Spleen (tissue), 11 donors: ENCODE measurements around the gene CLIP1. TPM values are rescaled to one million over a fixed set of nuclear protein-coding genes. Genes with fewer than 3 reads are reported as not detected.
A peak's percentile ranks its signal among the peaks of the same experiment; 100 is the strongest.

ENCODE experiments used
- DNase-seq: peaks from one replicate; pipeline ENCODE4 v3.0.0-alpha.2; 2020
- H3K27ac ChIP-seq, 8 donors: fragments of 200-600 bp; sonication (generic) in 7 of 8; 1 replicate in 4 of 8; 2 replicates in 4 of 8; pipeline versions ENCODE4 v1.5.0 to v1.8.0; 2016 to 2021; ENCODE audit warnings: inconsistent platforms in 4 of 8, mild to moderate bottlenecking in 4 of 8, moderate library complexity in 1 of 8
- H3K27me3 ChIP-seq, 7 donors: fragments of 200-600 bp; sonication (generic) in 6 of 7; replicated peaks in 1 of 7; 1 replicate in 4 of 7; 2 replicates in 3 of 7; pipeline versions ENCODE4 v1.5.0 to v1.8.0; 2016 to 2021; ENCODE audit warnings: inconsistent platforms in 3 of 7, mild to moderate bottlenecking in 1 of 7
- H3K36me3 ChIP-seq, 6 donors: fragments of 200-600 bp; sonication (generic) in 5 of 6; 1 replicate in 4 of 6; 2 replicates in 2 of 6; pipeline versions ENCODE4 v1.5.0 to v1.8.0; 2016 to 2021; ENCODE audit warnings: inconsistent platforms in 2 of 6
- H3K4me1 ChIP-seq, 6 donors: fragments of 200-600 bp; sonication (generic) in 5 of 6; 1 replicate in 3 of 6; 2 replicates in 3 of 6; pipeline versions ENCODE4 v1.5.0 to v1.8.0; 2016 to 2021; ENCODE audit warnings: inconsistent platforms in 3 of 6
- H3K4me3 ChIP-seq, 8 donors: fragments of 200-600 bp; sonication (generic) in 7 of 8; 1 replicate in 4 of 8; 2 replicates in 4 of 8; pipeline versions ENCODE4 v1.5.0 to v1.8.0; 2016 to 2021; ENCODE audit warnings: inconsistent platforms in 4 of 8, mild to moderate bottlenecking in 4 of 8, moderate library complexity in 2 of 8
- H3K9me3 ChIP-seq, 8 donors: fragments of 200-600 bp; sonication (generic) in 7 of 8; 1 replicate in 4 of 8; 2 replicates in 4 of 8; pipeline versions ENCODE4 v1.5.0 to v1.8.0; 2016 to 2021; ENCODE audit warnings: inconsistent platforms in 4 of 8
- POLR2A ChIP-seq, 3 donors: fragments of 450-650 bp; IDR thresholded peaks; one replicate each; pipeline ENCODE4 v1.5.1; 2017; ENCODE audit warnings: antibody characterized with exemption in 3 of 3, mild to moderate bottlenecking in 1 of 3
- POLR2AphosphoS5 ChIP-seq, 3 donors: sonication (generic); formaldehyde crosslinking; IDR thresholded peaks; one replicate each; pipeline ENCODE4 v1.5.1; 2017; ENCODE audit warnings: antibody characterized with exemption in 3 of 3
- WGBS, 5 donors: extraction: QIAGEN DNeasy Blood & Tissue Kit in 3 of 5; methylation state at CpG; one replicate each; pipeline versions ENCODE4 v1.1.5 to v1.1.7; 2013 to 2018; 5-methylcytosine and 5-hydroxymethylcytosine counted together
- intact Hi-C: fragments of 100-400 bp; cut with DNase I; formaldehyde crosslinking; loops from one replicate; pipeline ENCODE4 v1.15.0; 2023; ENCODE audit warnings: low total_unique reads
- polyA plus RNA-seq, 3 donors: library from polyadenylated mRNA; stranded (reverse); fragments of 200-250 nt; gene quantifications; one replicate each; pipeline ENCODE4 v1.2.1, GENCODE V29; 2013
- total RNA-seq, 7 donors: library from RNA; depleted of rRNA in 3 of 7; stranded (reverse); fragments of >200 nt in 3 of 7; fragmentation: NEBNext Ultra II Directional in 4 of 7; extraction: Animal tissue kit (Norgen Biotek cat#: 25700) in 4 of 7; gene quantifications; one replicate each; pipeline versions ENCODE4 v1.1.0 to v1.2.1, GENCODE V29; 2016 to 2021
- TF ChIP-seq, protein P1 (sequence below), 11 experiments: fragments of 200-600 bp in 7 of 11; fragments of 450-650 bp in 4 of 11; sonication (generic) in 4 of 11; IDR thresholded peaks in 8 of 11; conservative IDR thresholded peaks in 3 of 11; 1 replicate in 7 of 11; 2 replicates in 4 of 11; pipeline versions ENCODE4 v1.4.0 to v1.8.0; 2016 to 2021; ENCODE audit warnings: antibody characterized with exemption in 11 of 11, inconsistent platforms in 4 of 11, mild to moderate bottlenecking in 1 of 11
- donor health status: healthy with polysubstance abuse.
- donor health status: DM: no; HTN: no; CAD: no; lungs with moderate emphysema.
- donor health status: DM: no; HTN: no; CAD: no.
- donor health status: Bipolar disorder and iron deficiency.
- donor health status: healthy.
- donor health status: DM: no; HTN: no; CAD: no.
- donor health status: DM: yes; HTN: yes; CAD: no.

CLIP1 gene
- total and polyA plus RNA-seq, 10 donors, result 7.8 to 80.2 (median 57.2) TPM

DNA sequence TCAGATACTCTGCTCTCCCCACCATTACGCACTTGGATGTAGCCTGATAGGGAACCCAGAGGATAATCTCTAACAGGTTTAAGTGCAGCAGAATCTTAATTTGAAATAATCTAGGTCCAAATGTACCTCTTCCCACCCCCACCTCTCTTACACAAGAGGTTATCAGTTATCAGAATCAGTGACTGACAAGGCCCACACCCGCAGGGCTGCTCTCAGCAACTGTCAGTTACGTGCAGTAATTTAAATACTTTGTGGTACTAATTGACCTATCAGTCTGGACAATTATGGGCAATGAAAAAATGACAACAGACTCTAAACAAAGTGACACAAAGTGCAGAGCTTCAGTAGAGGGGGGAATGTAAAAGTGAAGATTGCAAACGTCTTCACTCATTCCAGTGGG lies 74.0 kb downstream of the CLIP1 start:
- 91 to 98% (median 95%) methylated on average over 4 of the region's 4 CpGs for WGBS, 5 donors
- Histone ChIP-seq H3K36me3 (peaks cover 0 to 85% (median 42%) of the 10 kb centered on the region in 6 donors), H3K27ac (no peak overlapping the region), H3K27me3 (no peaks in the 10 kb centered on the region), H3K9me3 (no peaks in the 10 kb centered on the region), H3K4me3 (no peak overlapping the region), H3K4me1 (no peaks in the 10 kb centered on the region)
- TF ChIP-seq POLR2A (IDR thresholded peaks at IDR 0.05) (no peak), POLR2AphosphoS5 (IDR thresholded peaks at IDR 0.05) (no peak)
- TF ChIP-seq, protein P1, sequence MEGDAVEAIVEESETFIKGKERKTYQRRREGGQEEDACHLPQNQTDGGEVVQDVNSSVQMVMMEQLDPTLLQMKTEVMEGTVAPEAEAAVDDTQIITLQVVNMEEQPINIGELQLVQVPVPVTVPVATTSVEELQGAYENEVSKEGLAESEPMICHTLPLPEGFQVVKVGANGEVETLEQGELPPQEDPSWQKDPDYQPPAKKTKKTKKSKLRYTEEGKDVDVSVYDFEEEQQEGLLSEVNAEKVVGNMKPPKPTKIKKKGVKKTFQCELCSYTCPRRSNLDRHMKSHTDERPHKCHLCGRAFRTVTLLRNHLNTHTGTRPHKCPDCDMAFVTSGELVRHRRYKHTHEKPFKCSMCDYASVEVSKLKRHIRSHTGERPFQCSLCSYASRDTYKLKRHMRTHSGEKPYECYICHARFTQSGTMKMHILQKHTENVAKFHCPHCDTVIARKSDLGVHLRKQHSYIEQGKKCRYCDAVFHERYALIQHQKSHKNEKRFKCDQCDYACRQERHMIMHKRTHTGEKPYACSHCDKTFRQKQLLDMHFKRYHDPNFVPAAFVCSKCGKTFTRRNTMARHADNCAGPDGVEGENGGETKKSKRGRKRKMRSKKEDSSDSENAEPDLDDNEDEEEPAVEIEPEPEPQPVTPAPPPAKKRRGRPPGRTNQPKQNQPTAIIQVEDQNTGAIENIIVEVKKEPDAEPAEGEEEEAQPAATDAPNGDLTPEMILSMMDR (IDR thresholded peaks at IDR 0.05 in 8 of 11, conservative IDR thresholded peaks at IDR 0.05 in 3 of 11), result no peak
- intact Hi-C loops, result no loop called here
- no peak for DNase-seq

DNA sequence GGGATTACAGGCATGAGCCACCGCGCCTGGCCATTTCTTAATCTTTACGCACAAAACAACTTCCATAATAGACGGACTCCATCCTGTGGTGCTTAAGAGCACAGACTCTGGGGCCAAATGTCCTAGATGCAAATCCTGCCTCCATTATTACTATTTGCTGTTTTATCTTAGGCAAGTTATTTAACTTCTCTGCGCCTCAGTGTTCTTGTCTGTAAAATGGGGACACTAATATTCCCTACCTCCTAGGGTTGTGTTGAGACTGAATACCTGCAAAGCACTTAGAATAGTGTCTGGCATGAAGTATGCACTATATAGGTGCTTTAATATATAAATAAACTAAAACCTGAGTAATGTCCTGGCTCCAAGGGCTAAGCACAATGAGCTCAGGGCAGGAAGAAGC lies 76.4 kb downstream of the CLIP1 start:
- no peaks in the 10 kb centered on the region for H3K4me1 ChIP-seq
- H3K36me3 ChIP-seq, result peaks cover 0 to 80% (median 24%) of the 10 kb centered on the region in 6 donors
- intact Hi-C loops, result no loop called here
- DNase-seq, result no peak
- H3K27me3 ChIP-seq, result no peaks in the 10 kb centered on the region
- H3K4me3 ChIP-seq, result no peak overlapping the region
- no peak for TF ChIP-seq POLR2A (IDR thresholded peaks at IDR 0.05)
- no peak for TF ChIP-seq POLR2AphosphoS5 (IDR thresholded peaks at IDR 0.05)
- TF ChIP-seq, protein P1 (IDR thresholded peaks at IDR 0.05 in 8 of 11, conservative IDR thresholded peaks at IDR 0.05 in 3 of 11), result no peak
- 92 to 97% (median 96%) methylated on average over 5 of the region's 5 CpGs for WGBS, 5 donors
- H3K9me3 ChIP-seq, result no peaks in the 10 kb centered on the region
- no peak overlapping the region for H3K27ac ChIP-seq

DNA sequence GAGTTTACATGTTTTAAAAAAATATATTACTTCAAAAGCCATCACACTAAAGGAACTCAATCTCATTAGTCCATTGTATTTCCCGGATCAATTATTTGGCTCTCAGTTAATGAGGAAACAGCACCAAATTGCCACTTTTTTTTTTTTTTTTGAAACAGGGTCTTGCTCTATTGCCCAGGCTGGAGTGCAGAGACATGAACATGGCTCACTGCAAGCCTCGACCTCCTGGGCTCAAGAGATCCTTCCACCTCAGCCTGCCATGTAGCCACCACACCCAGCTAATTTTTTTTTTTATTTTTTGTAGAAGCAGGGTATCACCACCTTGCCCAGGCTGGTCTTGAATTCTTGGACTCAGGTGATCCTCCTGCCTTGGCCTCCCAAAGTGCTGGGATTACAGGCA lies 77.4 kb downstream of the CLIP1 start:
- no peaks in the 10 kb centered on the region for H3K4me1 ChIP-seq
- no peak overlapping the region for H3K4me3 ChIP-seq
- H3K9me3 ChIP-seq, result no peaks in the 10 kb centered on the region
- H3K27ac ChIP-seq, result no peak overlapping the region
- peaks cover 0 to 80% (median 25%) of the 10 kb centered on the region in 6 donors for H3K36me3 ChIP-seq
- no peak for DNase-seq
- TF ChIP-seq, protein P1 (IDR thresholded peaks at IDR 0.05 in 8 of 11, conservative IDR thresholded peaks at IDR 0.05 in 3 of 11), result no peak
- TF ChIP-seq POLR2AphosphoS5 (IDR thresholded peaks at IDR 0.05), result no peak
- no peak for TF ChIP-seq POLR2A (IDR thresholded peaks at IDR 0.05)
- intact Hi-C loops, result no loop called here
- 84 to 95% (median 92%) methylated on average over 2 of the region's 2 CpGs for WGBS, 5 donors
- H3K27me3 ChIP-seq, result no peaks in the 10 kb centered on the region

DNA sequence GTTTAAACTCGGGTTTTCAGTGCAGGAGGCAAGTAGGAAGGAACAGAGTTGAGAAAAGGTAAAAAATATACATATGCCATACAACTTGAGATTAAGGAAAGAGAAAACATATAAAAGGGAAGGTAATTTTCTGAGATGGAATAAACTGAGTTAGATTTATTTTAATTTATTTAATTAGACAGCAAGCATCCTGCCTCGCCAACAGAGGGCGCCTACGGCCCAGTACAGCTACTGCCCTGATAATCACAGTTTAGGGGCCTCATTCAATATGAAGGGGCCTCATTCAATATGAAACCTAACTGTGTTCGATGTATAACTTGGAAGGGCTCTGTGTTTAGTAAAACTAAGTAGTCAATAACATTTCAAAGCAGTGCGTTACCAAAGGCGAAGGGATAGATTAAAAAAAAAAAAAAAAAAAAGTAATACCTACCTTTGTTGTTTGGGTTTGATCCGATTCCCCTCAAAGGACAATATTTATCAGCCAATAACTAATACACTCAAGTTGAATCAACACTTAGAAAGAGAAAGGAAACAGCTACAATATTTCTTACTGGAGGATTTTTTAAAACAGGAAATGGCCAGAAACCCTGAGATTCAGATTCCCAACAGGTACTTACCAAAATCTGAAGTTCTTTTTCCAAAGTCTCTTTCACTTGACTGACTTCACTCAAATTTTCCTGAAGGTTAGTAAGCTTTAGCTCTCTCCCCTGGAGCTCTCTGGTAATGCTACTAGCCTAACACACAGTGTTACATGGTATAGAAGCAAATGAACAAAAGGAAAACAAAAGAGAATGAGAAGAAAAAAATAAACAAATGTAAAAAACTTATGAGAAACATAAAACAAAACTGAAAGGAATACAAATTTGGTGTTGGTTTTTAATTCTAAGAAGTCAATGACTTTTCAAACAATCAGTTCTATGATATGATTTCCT lies 86.2 kb downstream of the CLIP1 start:
- WGBS, 5 donors, result 77 to 83% (median 81%) methylated on average over 8 of the region's 8 CpGs
- no peak for DNase-seq
- H3K36me3 ChIP-seq, result peaks cover 2 to 97% (median 47%) of the 10 kb centered on the region in 6 donors
- H3K9me3 ChIP-seq, result no peaks in the 10 kb centered on the region
- H3K27me3 ChIP-seq, result no peaks in the 10 kb centered on the region
- TF ChIP-seq, protein P1 (IDR thresholded peaks at IDR 0.05 in 8 of 11, conservative IDR thresholded peaks at IDR 0.05 in 3 of 11), result peak in 9 of 11 experiments; percentile 24 to 61 (median 41)
- TF ChIP-seq POLR2A (IDR thresholded peaks at IDR 0.05) (no peak), POLR2AphosphoS5 (IDR thresholded peaks at IDR 0.05) (no peak)
- H3K4me3 ChIP-seq, result no peak overlapping the region
- H3K4me1 ChIP-seq, result peaks cover 0 to 5% (median 0%) of the 10 kb centered on the region in 6 donors
- H3K27ac ChIP-seq, result peak overlapping the region in 2 of 8 donors; percentile 4 to 19
- intact Hi-C loops, result no loop called here
